Esophagus squamous epithelium (tissue), 5 donors: ENCODE results near the gene TSPEAR. TPM values are rescaled to one million over a fixed set of nuclear protein-coding genes. Genes with fewer than 3 reads are reported as not detected.

Experiments
- DNase-seq: peaks from one replicate; lab custom pipeline; 2025; lab: John Stamatoyannopoulos, UW
- H3K27ac ChIP-seq, 4 donors: fragments of 200-600 bp; sonication (generic); one replicate each; pipeline ENCODE4 v1.5.1; 2016 to 2019; ENCODE audit warnings: mild to moderate bottlenecking in 1 of 4
- H3K27me3 ChIP-seq, 4 donors: fragments of 200-600 bp; sonication (generic); 1 replicate in 3 of 4; 2 replicates in 1 of 4; pipeline versions ENCODE4 v1.5.1 to v1.6.0; 2017 to 2021; ENCODE audit warnings: antibody characterized with exemption in 1 of 4
- H3K36me3 ChIP-seq, 3 donors: fragments of 200-600 bp; sonication (generic); one replicate each; pipeline ENCODE4 v1.5.1; 2016 to 2019
- H3K4me1 ChIP-seq, 3 donors: fragments of 200-600 bp; sonication (generic); one replicate each; pipeline ENCODE4 v1.5.1; 2017 to 2019
- H3K4me3 ChIP-seq, 4 donors: fragments of 200-600 bp; sonication (generic); 1 replicate in 3 of 4; 2 replicates in 1 of 4; pipeline ENCODE4 v1.5.1; 2016 to 2019; ENCODE audit warnings: mild to moderate bottlenecking in 2 of 4, moderate library complexity in 1 of 4
- H3K9me3 ChIP-seq, 3 donors: fragments of 200-600 bp; sonication (generic); one replicate each; pipeline ENCODE4 v1.5.1; 2016 to 2019
- CTCF ChIP-seq, 6 experiments: fragments of 450-650 bp in 4 of 6; fragments of 200-600 bp in 2 of 6; sonication (generic) in 2 of 6; IDR thresholded peaks; one replicate each; pipeline ENCODE4 v1.5.1; 2016 to 2019; ENCODE audit warnings: antibody characterized with exemption in 6 of 6, mild to moderate bottlenecking in 4 of 6, moderate library complexity in 4 of 6
- POLR2A ChIP-seq, 4 donors: fragments of 450-650 bp; IDR thresholded peaks; one replicate each; pipeline ENCODE4 v1.6.1; 2017; ENCODE audit warnings: antibody characterized with exemption in 4 of 4, mild to moderate bottlenecking in 4 of 4, moderate library complexity in 3 of 4
- WGBS, 2 donors: methylation state at CpG; one replicate each; pipeline ENCODE4 v1.1.5; 2018; 5-methylcytosine and 5-hydroxymethylcytosine counted together
- intact Hi-C: fragments of 100-400 bp; cut with DNase I; formaldehyde crosslinking; loops from one replicate; pipeline ENCODE4 v1.15.0; 2022
- total RNA-seq, 4 donors: library from RNA; depleted of rRNA; stranded (reverse); fragments of >200 nt; gene quantifications; one replicate each; pipeline ENCODE4 v1.1.0, GENCODE V29; 2016
- donor health status: DM: yes; HTN: yes; CAD: no.

Gene TSPEAR
- total RNA-seq, 4 donors from 2014 or later = not detected

GRCh38 chr21:44466351-44466954, 244.9 kb downstream of the TSPEAR start:
- Histone ChIP-seq H3K27me3 (no peaks in the 10 kb centered on the region), H3K36me3 (no peaks in the 10 kb centered on the region), H3K27ac (no peak overlapping the region), H3K4me1 (no peaks in the 10 kb centered on the region), H3K9me3 (no peaks in the 10 kb centered on the region), H3K4me3 (no peak overlapping the region)
- TF ChIP-seq POLR2A (IDR thresholded peaks at IDR 0.05) (no peak), CTCF (IDR thresholded peaks at IDR 0.05) (no peak)
- intact Hi-C loops = no loop called here
- DNase-seq = no peak
- 77% methylated on average over 6 of the region's 16 CpGs; no CpG with 5 or more reads in 1 of the 2 donors for WGBS, 2 donors

GRCh38 chr21:44464351-44464750, 247.0 kb downstream of the TSPEAR start:
- no peak for TF ChIP-seq POLR2A (IDR thresholded peaks at IDR 0.05)
- no peak for TF ChIP-seq CTCF (IDR thresholded peaks at IDR 0.05)
- DNase-seq = no peak
- intact Hi-C loops = no loop called here
- no peak overlapping the region for H3K27ac ChIP-seq
- WGBS, 2 donors = 81 to 88% methylated on average over 5 to 9 of the region's 12 CpGs
- no peaks in the 10 kb centered on the region for H3K4me1 ChIP-seq
- H3K9me3 ChIP-seq = no peaks in the 10 kb centered on the region
- H3K36me3 ChIP-seq = no peaks in the 10 kb centered on the region
- no peaks in the 10 kb centered on the region for H3K27me3 ChIP-seq
- H3K4me3 ChIP-seq = no peak overlapping the region

GRCh38 chr21:44463724-44464123, 247.6 kb downstream of the TSPEAR start:
- TF ChIP-seq CTCF (IDR thresholded peaks at IDR 0.05) (no peak), POLR2A (IDR thresholded peaks at IDR 0.05) (no peak)
- H3K36me3 ChIP-seq = no peaks in the 10 kb centered on the region
- no peaks in the 10 kb centered on the region for H3K4me1 ChIP-seq
- intact Hi-C loops = no loop called here
- no peaks in the 10 kb centered on the region for H3K9me3 ChIP-seq
- DNase-seq = no peak
- H3K27ac ChIP-seq = no peak overlapping the region
- H3K27me3 ChIP-seq = no peaks in the 10 kb centered on the region
- WGBS, 2 donors = 69 to 87% methylated on average over 13 to 20 of the region's 30 CpGs
- H3K4me3 ChIP-seq = no peak overlapping the region

- DNase-seq = no peak
Observed at GRCh38 chr21:44462834-44463200, 248.6 kb downstream of the TSPEAR start.

More at GRCh38 chr21:44462834-44463200, 248.6 kb downstream of the TSPEAR start:
- Histone ChIP-seq H3K36me3 (no peaks in the 10 kb centered on the region), H3K4me3 (no peak overlapping the region), H3K27ac (no peak overlapping the region), H3K27me3 (no peaks in the 10 kb centered on the region), H3K9me3 (no peaks in the 10 kb centered on the region), H3K4me1 (no peaks in the 10 kb centered on the region)
- WGBS, 2 donors = 90 to 100% methylated on average over 1 to 2 of the region's 11 CpGs
- intact Hi-C loops = no loop called here
- TF ChIP-seq CTCF (IDR thresholded peaks at IDR 0.05) = no peak
- no peak for TF ChIP-seq POLR2A (IDR thresholded peaks at IDR 0.05)
